ENCODE data around the gene CATSPER1.

DNA sequence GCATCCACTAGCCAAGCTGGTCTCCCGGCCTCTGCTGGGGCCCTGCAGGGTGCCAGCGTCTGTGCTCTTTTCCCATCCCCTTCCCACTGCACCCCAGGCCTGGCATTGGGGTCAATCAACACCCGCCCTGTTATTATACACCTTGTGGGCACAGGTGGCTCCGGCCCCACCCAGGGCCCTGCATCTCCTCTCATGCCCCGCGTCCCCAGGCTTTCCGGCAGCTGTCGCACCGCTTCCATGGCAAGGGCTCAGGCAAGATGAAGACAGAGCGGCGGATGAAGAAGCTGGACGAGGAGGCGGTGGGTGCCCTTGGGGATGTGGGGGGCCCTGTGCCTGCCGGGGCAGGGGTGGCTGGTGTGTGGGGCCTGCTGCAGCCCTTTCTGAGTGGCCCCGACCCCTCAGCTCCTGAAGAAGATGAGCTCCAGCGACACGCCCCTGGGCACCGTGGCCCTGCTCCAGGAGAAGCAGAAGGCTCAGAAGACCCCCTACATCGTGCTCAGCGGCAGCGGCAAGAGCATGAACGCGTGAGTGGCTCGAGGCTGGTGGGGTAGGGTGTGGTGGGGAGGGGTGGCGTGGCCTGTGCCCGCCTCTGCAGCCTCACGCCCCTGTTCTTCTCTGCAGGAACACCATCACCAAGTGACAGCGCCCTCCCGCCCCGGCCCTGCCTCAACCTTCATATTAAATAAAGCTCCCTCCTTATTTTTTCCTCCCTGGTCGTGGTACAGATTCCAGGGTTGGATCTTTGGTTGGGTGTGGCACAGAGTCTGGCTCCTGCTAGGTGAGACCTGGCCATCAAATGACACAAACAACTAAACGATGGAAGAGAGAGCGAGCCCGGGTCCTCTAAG, 47.7 kb downstream of the CATSPER1 start:
- TF ChIP-seq, protein P1, sequence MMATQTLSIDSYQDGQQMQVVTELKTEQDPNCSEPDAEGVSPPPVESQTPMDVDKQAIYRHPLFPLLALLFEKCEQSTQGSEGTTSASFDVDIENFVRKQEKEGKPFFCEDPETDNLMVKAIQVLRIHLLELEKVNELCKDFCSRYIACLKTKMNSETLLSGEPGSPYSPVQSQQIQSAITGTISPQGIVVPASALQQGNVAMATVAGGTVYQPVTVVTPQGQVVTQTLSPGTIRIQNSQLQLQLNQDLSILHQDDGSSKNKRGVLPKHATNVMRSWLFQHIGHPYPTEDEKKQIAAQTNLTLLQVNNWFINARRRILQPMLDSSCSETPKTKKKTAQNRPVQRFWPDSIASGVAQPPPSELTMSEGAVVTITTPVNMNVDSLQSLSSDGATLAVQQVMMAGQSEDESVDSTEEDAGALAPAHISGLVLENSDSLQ (IDR thresholded peaks at IDR 0.05) = no peak
- TF ChIP-seq ARNT (IDR thresholded peaks at IDR 0.05) (no peak), L3MBTL2 (conservative IDR thresholded peaks at IDR 0.05) (no peak), NFRKB (IDR thresholded peaks at IDR 0.05) (no peak)

Data from HEK293T (cell line).